ENCODE measurements around the gene PRSS57.
"Not testable (repeated sequence)": the region's sequence is repeated elsewhere in the genome, so short reads cannot be mapped to it uniquely, and the experiment has no call there.

The PRSS57 gene

DNA sequence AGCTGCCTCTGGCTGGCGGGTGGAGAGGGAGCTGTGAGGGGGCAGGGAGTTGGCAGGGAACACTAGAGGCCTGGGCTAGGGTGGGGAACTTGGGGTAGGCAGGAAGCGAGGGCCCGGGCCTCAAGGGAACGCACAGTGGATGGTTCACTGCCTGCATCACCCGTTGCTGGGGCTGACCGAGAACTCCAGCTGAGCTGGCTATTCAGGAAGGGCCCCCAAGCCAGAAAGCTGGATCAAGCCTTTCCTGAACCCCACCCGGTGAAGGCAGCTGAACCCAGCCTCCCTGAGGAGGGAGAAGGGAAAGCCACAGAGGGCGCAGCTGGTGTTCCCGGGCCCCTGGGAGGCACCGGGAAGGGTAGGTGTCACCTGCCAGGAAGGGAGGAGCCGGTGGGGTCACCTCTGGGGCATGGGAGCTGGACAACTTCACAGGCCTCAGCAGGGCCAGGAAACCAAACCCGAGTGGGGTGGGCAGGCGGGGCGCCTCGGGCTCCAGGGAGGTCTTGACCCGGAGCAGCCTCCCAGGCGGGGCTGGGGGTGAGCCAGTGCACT is 27.4 kb upstream of the PRSS57 start:
- DNase-seq: no peak

DNA sequence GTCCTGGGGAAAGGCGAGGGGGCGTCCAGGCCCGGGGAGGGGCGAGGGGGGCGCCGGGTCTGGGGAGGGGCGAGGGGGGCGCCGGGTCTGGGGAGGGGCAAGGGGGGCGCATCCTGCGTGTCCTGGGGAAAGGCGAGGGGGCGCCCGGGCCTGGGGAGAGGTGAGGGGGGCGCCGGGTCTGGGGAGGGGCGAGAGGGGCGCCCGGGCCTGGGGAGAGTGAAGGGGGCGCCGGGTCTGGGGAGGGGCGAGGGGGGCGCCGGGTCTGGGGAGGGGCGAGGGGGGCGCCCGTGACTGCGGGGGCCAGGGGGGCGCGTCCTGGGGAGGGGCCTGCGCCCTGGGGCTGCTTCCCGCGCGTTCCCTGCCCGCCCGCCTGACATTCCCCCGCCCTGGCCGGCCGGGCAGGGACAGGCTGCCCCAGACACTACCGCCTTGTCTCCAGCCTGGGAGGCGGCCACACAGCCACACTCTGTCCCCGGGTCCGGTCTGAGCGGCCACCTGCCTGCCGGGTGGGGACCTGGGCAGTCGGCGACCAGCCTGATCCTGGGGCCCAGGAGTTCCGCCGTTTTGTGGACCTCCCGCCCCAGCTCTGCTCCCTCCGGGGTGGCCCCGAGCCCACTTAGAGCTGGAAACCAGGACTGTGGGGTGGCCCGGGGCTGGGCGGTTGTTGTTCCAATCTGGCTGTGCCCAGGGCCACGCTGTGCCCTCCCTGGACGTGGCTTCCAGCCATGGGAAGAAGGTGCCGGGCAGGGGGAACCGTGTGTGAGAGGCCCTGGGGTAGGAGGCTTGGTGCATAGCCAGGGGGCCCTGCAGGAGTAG is 25.3 kb upstream of the PRSS57 start:
- no peak for DNase-seq

DNA sequence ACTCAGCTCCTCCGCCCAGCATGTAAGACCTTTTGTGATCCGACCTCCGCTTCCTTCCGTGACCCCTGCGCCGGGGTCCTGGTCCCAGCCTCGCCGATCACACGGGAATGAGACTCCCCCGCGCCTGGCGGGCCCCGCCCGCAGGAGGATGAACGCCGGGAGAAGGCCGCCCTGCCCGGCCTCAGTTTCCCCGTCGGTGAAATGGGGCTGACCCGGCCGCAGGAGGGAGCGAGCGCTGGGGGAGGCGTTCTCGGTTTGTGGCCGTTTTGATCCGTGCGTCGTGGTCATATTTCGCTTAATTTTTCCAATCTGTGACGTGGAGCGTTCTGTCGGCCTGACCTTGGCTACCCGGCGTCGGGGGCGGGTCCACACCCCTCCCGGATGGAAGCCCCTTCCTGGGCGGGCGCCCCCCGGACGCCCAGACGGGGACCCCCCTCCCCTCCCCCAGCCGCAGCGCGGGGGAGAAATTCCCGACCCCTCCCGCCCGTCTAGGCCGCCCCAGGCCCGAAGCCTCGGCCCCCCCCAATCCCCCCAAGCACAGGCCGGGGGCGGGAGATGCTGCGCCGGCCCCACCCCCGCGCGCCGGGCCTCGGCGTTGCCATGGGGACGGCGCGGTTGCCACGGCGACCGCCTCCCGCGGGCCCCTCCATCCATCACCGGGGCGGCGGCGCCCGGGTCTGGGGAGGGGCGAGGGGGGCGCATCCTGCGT is 24.5 kb upstream of the PRSS57 start:
- no peak for DNase-seq

DNA sequence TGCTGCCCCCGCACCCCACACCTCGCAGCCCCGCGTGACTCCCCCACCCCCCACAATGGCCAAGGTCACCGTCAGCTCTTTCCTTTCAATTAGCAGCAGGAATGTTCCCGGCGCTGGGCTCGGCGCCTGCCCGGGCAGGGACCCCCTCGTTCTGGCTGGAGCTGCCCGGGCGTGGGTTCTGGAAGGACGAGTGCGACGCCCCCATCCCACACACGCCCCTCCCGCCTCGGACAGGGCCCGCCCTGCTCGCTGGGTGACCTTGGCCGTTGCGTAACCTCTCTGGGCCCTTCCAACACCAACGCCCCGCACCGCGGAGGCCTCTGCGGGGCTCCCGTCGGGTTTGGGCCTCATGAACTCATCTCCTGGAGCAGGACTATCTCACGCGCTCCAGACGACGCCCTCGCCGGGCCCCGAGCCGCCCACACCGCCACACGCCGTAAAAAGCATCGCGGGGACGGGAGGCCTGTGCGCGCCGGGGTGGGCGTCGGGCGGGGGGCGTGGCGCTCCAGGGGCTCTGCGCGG is 23.8 kb upstream of the PRSS57 start:
- DNase-seq: no peak

DNA sequence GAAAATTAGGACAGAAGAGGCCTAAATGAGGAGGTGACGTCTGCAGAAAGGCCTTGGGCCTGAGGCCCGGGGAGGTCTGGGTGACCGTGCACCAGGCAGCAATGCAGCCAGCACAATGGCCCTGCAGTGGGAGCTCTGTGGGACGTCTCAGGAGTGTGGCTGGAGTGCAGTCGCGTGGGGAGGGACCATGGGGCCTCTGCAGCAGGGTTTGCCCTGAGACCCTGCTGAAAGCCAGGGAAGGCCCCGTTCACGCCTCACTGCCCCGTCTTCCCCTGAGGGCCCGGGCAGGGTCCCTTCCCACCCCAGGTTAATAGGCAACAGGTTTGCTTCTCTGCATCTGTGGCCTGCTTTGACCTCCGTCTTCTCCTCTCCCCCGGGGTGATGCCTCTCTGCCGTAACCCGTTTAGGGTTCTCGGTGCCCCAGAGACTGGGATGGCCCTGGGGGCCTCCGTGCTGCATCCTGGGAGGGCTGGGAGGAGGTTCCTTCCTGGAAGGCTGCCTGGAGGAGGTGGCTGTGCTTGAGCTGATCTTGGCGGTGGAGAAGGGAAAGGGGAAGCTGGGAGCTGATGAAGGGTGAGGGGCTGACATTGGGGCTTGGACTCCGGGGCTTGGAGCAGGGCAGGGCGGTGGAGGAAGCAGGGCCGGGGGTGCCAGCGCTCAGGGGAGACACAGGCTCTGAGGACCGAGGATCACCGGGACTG is 23.1 kb upstream of the PRSS57 start:
- no peak for DNase-seq

DNA sequence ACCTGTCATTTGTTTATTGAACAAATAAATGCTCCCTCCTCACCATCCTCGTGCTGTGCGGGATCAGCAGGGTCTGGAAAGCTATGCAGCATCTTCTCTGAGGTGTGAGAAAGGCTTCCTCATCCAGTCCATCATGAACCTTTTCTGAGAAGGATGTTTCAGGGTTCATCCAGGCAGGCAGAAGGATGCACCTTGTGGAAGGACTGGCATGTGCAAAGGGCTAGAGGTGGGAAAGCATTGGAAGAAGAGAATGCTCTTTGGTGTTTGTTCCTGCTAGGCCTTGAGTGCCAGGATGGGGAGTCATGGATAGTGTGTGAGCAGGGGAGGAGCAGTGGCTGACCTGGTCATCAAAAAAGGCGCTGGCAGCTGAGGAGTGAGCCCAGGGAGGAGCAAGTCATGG is 20.1 kb upstream of the PRSS57 start:
- DNase-seq: no peak

DNA sequence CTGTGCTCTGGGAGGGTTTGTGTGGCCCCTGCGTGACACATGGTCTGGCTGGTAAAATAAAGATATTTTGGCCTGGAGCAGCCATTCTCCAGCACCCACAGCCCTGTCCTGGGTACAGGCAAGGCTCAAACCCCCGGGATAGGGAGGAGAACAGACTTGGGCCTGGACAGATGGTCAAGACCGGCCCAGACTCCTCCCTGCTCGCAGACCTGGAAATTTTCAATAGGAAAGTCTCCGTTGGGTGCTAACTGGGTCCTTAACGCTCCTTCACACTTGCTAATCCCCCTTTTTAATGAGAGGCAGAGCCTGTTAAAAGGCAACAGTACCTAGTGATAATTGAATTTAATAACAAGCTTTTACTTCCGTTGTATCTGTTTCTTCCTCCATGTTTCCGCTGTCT is 16.0 kb upstream of the PRSS57 start:
- DNase-seq: no peak

DNA sequence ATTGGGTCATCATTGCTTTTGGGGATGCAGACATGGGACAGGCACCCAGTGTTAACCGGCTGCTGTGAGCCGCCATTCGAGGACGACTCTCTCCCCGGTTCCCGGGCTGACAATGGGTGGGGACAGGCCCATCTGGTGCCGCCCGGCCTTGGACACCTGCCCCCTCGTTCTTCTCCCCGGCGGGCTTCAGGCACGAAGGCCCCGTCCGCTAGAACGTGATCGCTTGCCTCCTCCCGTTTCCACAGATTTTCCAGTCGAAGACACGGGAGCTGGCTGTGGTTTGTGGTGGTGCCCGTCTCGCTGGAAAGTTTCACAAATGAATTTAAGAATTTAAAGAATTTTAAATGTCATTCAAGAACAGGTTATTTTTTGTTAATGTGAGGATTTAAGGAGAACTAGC is 15.5 kb upstream of the PRSS57 start:
- DNase-seq: no peak

DNA sequence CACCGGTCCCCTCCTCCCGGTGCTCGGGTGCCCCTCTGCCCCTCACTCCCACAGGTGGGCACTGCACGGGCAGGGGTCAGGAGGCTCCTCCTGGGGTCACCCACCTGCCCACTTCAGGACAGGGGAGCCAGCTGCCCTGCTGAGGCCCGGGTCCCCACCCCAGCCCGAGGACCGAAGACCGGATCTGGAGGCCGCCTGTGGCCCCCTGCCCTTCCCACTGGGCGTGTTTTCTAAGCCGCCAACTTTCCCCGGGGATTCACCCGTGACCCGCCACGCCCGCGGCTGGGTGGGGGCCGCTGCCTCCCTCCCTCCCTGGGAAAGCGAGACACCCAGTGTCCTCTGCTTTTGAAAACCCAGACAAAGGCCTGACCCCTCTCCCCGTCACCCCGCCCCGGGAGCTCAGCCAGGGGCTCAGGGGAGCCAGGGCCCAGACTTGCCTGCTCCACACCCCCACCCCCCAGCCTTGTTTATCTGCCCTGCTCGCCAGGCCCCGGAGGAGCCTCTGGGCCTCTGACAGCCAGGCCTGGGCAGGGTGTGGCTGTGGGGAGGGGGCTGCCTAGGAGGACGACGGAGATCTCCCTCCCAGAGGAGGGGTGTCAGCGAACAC is 14.8 kb upstream of the PRSS57 start:
- DNase-seq: no peak

DNA sequence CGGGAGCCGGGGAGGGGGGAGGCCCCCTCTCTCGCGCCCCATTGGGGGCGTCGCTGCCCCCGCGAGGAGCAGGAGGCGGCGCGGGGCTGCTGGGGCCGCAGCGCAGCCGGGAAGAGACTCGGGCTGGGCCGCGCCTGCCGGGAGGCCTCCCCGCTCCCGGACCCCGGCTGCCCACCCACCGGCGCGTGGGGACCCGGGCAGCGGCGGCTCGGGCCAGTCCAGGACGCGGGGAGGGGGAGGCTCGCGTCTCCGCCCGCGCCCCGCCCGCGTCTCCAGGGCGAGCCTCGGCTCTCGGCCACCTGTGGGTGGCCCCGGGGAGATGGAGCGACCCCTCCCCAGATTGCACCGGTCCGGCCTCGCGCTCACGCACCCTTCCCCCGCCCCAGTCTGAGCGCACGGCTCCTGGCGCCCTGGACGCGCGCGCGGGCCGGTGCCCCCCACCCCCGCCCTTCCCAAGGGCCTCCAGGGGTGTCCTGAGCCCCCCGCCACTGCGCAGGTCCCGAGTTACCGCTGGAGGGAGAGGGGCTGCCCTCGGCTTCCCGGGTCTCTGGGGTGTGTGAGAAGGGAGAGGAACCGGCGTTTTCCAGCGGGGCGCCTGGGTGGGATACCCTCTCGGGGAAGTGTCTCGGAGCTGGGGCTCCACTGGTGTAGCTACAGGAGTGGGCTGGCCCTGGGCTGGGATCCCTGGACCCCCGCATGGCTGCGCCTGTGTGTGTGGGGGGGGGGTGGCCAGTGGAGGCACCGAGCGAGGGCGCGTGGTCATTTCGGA is 14.1 kb upstream of the PRSS57 start:
- DNase-seq: no peak

DNA sequence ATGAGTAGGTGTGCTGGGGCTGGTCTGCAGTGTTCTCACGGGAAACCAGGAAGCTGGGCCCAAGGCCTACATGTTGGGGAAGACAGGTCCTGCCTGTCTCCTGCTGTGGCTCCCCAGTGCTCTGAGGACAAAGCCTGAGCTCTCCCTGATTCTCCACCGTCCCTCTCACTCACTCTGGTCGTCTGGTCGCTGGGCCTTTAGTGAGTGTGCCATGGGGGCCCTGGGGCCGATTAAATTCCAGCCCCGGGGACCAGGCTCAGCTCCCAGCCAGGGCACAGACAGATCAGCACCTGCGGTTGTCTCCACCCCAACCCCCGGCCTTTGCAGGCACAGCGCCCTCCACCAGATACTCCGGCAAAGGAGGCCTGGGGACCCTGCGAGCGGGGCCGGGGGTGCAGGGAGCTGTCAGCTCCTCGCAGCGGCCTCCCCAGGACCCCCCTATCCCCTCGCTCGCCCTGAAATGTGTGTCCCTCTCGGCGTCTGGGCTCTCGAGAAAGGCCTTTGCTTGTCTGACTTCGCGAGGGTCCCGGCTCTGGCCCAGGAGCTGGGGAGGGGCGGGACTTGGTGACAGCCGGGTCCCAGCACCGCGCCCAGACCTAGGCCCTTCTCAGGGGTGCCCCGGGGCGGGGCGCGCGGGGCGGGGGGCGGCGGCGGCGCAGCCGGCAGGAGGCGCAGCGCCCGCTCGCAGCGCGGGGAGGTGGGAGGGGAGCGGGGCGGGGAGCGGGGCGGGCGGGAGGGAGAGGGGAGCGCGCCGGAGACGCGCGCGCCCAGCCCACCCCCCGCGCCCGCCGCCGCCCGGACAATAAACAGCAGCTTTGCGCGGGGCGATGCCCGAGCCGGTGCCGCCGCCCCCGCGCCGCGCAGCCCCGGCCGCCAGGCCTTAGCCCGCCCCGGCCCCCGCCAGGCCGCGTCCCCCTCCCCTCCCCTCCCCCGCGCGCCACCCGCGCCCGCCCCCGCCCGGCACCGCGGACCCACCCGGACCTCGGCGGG is 13.2 kb upstream of the PRSS57 start, which contains the start of gene PALM:
PALM (plus strand) TSS at position 782 of the 990 bp plus-strand sequence. CDS start 212 bp downstream, outside the sequence.
- no peak for DNase-seq

DNA sequence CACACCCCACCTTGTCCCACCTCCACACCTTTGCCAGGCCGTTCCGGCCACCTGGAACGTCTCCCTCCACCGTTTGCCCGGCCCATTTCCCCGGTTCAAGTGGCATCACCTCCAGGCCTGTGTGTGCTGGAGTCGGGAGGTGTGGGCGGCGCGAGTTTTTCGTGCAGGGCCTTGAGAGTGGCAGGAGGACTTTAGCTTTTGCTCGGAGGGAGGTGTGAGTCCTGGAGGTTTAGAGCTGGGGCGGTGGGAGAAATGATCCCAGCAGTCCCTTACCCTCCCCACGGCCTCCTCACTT is 9.1 kb upstream of the PRSS57 start:
- no peak for DNase-seq

DNA sequence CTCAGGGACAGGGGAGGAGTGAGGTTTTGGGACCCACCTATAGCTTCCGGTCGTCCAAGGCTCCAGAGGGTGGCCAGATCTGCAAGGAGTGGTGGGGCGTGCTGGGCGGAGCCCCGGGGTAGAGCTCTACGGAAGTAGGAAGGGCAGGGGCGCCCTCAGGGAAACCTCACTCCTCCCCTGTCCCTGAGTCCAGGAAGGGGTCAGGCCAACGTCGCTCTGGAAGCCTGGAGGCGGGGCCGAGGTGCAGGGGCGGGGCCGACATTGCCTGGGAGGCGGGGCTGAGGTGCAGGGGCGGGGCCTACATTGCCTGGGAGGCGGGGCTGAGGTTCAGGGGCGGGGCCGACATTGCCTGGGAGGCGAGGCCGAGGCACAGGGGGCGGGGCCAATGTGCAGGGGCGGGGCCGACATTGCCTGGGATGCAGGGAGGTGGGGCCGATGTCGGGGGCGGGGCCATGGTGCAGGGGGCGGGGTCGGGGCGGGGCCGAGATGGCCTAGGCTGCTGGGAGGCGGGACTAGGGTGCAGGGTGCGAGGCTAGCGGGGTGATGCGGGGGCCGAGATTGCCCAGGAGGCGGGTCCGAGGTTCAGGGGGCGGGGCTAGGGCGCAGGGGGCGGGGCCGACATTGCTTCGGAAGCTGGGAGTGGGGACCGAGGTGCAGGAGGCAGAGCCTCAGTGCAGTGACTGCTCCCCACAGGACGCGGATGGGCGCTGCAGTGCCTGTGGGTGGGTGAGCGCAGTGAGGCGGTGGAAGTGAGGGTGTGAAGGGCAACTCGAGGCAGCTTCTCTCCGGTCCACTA is 8.6 kb upstream of the PRSS57 start:
- DNase-seq: no peak

DNA sequence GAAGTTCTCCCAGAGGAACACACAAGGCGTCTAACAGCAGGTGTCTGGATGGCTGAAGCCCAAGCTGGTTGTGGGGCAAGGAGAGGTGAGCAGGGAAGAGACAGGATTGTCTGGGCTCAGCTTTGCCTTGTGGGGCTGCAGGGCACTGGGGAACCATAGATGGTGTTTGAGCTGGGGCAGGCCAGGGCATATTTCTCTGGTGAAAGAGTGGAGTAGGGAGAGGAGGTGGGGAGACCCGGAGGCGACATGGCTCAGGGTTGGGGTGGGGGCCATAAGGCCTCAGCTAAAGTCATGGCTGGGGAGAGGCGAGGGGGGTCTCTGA is 8.0 kb upstream of the PRSS57 start:
- no peak for DNase-seq

DNA sequence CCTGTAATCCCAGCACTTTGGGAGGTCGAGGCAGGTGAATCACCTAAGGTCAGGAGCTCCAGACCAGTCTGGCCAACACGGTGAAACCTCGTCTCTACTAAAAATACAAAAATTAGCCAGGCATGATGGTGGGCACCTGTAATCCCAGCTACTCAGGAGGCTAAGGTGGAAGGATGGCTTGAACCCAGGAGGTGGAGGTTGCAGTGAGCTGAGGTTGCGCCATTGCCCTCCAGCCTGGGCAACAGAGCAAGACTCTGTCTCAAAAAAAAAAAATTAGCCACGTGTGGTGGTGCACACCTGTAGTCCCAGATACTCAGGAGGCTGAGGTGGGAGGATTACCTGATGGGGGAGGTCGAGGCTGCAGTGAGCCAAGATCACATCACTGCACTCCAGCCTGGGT is 7.6 kb upstream of the PRSS57 start:
- DNase-seq: not testable (repeated sequence)

DNA sequence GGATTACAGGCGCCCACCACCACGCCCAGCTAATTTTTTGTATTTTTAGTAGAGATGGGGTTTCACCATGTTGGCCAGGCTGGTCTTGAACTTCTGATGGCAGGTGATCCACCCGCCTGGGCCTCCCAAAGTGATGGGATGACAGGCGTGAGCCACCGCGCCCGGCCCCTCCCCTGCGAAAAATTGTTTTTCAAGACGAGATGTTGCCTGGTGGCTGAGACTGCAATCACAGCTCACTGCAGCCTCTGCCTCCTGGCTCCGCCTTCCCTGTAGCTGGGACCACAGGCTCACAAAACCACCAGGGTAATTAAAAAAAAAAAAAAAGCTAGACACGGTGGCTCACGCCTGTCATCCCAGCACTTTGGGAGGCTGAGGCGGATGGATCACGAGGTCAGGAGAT is 4.6 kb upstream of the PRSS57 start:
- not testable (repeated sequence) for DNase-seq

DNA sequence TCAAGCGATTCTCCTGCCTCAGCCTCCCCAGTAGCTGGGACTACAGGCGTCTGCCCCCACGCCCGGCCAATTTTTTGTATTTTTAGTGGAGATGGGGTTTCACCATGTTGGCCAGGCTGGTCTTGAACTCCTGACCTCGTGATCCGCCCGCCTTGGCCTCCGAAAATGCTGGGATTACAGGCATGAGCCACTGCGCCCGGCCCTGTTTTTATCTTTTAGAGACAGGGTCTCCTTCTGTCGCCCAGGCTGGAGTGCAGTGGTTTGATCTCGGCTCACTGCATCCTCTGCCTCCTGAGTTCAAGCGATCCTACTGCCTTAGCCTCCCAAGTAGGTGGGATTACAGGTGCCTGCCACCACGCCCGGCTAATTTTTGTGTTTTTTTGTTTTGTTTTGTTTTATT is 3.3 kb upstream of the PRSS57 start:
- DNase-seq: not testable (repeated sequence)

DNA sequence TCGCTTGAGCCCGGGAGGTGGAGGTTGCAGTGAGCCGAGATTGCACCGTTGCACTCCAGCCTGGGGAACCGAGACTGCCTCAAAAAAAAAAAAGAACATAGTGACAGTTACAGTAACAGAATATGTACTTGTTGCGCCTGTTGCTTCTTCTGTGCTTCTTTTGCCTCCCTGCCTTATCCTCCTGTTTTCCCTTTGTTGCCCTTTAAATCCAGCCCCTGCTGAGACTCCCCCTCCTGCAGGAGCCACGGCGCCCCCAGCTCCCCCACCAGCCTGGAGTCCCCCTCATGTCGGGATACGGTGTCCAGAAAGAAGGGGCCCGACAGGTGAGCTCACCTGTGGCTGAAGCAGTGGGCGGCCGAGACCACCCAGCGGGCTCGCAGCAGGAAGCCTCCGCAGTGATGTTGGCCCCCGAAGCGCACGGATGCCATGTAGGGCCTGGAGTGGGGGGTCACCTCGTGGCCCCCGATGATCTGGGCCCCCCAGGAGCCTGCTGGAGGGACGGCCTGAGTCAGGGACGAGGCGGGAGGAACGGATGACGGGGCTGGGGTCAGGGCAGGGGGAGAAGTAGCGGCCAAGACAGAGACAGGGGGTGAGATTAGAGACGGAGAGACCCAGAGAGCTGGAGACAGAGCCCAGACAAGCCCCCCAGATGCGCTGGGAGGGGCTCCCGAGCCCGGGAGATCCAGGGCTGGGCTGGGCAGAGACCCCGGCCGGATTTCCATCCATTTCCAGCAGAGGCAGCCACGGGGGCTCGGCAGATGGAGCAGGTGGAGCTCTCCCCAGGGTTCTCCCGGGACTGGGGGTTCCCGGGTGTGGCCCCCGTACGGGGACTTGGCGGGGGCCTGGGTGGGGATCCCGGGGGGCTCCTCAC is 536 bp downstream of the PRSS57 start:
- no peak for DNase-seq

DNA sequence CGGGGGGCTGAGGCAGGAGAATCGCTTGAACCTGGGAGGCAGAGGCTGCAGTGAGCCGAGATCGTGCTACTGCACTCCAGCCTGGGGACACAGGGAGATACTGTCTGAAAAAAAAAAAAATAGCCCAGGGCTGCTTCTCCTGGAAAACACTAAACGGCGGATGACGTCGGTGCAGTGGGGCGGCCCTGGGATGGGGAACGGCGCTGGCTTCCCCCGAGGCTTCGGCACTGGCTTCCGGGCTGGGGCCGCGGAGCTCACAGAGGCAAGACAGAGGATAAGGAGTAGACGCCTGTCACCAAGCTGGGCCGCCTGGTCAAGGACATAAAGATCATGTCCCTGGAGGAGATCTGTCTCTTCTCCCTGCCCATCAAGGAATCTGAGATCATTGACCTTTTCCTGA is 5.0 kb downstream of the PRSS57 start:
- DNase-seq: no peak

Measured in DMS 273 treated with DMSO at 0.1 percent for 48 hours (cell line).